ENCODE measurements around the gene NSUN7.
"Not testable (repeated sequence)": the region's sequence is repeated elsewhere in the genome, so short reads cannot be mapped to it uniquely, and the experiment has no call there.

The NSUN7 gene

DNA sequence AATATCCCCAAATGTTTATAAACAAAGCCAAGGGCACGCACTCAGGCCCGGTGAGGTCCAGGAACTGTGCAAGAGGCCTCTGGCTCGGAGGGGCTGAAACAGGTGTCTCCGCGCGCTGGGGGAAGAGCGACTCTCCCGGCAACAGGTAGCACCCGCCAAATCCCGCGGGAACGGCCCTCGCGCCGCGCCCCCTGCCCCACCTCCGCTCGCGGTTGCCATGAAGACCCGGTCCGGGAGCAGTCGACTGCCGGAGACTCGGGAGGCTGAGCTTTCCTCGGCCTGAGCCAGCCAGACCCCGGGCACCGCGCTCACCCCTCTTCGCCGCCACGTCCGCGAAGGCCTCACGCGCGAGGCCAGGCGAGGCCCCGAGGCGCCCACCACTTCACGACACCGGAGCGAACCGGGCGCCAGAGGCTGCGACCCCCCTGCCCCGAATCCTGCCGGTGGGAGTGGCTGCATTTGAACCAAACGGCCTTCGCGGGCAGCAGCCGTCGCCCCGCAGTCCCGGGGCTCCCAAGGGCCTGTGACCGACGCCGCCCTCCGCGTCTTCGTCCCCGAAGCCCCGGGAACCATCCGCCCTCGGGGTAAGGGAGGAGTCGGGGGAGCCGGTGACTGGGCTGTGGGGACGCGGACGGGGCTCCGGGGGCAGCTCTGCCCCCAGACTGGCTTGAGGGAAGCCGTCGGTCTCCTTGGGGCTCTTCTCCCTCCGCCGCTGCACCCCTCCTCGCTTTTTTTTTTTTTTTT, at the start of gene NSUN7:
Gene NSUN7, plus strand, starts transcription at position 239 of the 744 bp plus-strand sequence. CDS start 739 bp downstream, outside the sequence.
- peak; percentile 41 for DNase-seq (ENCODE audit: low spot score)

GRCh38 chr4:40702137-40702799, 47.5 kb upstream of the NSUN7 start:
- DNase-seq (ENCODE audit: low spot score): no peak

GRCh38 chr4:40702800-40703151, 47.0 kb upstream of the NSUN7 start:
- DNase-seq (ENCODE audit: low spot score): no peak

- no peak for DNase-seq (ENCODE audit: low spot score)
Observed at GRCh38 chr4:40704073-40704472, 45.7 kb upstream of the NSUN7 start.

GRCh38 chr4:40710484-40711254, 39.1 kb upstream of the NSUN7 start:
- no peak for DNase-seq (ENCODE audit: low spot score)

- DNase-seq (ENCODE audit: low spot score): not testable (repeated sequence)
Observed at GRCh38 chr4:40713001-40713400, 36.8 kb upstream of the NSUN7 start.

GRCh38 chr4:40713798-40714197, 36.0 kb upstream of the NSUN7 start:
- no peak for DNase-seq (ENCODE audit: low spot score)

DNA sequence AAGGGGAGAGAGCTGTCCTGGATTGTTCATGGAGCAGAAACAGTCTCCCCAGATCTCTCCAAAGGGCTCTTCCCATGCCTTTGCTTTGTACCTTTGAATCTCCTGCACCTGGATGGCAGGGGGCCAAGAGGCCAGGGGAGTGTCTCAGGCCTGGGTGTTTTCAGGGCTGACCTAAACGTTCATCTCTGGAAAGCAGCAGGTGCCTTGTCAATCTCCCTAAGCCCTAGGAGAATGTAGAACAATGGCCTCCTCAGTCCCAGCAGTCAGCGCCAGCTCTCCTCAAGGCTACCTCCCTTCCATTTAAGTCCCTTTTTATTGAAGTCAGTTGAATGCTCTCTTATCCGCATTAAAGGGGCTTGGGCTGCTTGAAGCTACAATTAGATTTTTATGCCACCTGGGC, 31.2 kb upstream of the NSUN7 start:
- peak; percentile 13 for DNase-seq (ENCODE audit: low spot score)

DNA sequence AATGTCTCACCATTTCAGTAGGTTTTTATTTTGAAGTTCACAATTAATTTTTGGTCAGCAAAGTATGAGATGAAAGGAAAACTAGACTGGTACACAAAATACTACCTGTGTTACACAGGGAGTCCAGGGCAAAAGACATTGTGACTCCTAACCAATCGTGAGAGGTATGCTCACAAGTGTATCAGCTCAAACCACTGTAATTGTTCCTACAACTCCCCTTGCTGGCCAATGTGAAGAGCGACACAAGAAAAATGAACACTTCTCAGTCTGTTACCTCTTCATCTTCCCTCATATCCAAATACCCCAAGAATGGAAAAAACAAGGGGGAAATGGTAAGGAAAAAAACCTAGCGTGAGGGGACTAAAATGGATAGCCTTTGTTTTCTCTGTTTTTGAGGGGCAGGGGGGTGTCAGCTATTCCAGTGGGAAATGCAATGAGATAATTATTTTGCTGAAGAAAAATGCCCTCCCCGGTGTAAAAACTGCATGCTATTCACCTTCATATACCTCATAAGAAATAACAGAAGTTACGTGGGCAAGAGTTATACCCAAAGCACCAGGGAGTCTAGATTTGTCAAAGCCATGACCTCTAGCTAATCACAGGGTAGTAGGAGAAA, 30.6 kb upstream of the NSUN7 start:
- peak; percentile 36 for DNase-seq (ENCODE audit: low spot score)

- DNase-seq (ENCODE audit: low spot score): no peak
Observed at GRCh38 chr4:40720351-40720750, 29.4 kb upstream of the NSUN7 start.

GRCh38 chr4:40720916-40721315, 28.8 kb upstream of the NSUN7 start:
- no peak for DNase-seq (ENCODE audit: low spot score)

DNA sequence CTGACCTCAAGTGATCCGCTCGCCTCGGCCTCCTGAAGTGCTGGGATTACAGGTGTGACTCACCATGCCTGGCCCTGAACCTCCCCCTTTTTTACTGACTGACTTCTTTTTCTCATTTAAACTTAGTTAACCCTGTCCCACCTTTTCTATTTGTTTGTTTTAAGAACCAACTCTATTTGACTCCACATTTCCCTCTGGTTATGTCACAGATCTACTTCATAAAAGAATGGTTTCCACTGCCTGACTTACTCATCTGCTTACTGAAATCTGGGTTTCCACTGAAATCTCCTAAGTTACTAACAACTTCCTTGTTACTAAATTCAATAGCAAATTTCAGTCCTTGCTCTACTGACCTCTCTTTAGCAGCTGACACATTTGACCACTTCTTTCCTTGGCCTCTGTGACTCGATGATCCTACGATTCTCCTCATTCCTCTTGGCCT, 28.0 kb upstream of the NSUN7 start:
- DNase-seq (ENCODE audit: low spot score): no peak

GRCh38 chr4:40722576-40723161, 27.1 kb upstream of the NSUN7 start:
- DNase-seq (ENCODE audit: low spot score): no peak

- DNase-seq (ENCODE audit: low spot score): no peak
Observed at GRCh38 chr4:40723728-40724127, 26.0 kb upstream of the NSUN7 start.

- DNase-seq (ENCODE audit: low spot score): no peak
Observed at GRCh38 chr4:40728333-40728732, 21.4 kb upstream of the NSUN7 start.

- no peak for DNase-seq (ENCODE audit: low spot score)
Observed at GRCh38 chr4:40729555-40729954, 20.2 kb upstream of the NSUN7 start.

DNA sequence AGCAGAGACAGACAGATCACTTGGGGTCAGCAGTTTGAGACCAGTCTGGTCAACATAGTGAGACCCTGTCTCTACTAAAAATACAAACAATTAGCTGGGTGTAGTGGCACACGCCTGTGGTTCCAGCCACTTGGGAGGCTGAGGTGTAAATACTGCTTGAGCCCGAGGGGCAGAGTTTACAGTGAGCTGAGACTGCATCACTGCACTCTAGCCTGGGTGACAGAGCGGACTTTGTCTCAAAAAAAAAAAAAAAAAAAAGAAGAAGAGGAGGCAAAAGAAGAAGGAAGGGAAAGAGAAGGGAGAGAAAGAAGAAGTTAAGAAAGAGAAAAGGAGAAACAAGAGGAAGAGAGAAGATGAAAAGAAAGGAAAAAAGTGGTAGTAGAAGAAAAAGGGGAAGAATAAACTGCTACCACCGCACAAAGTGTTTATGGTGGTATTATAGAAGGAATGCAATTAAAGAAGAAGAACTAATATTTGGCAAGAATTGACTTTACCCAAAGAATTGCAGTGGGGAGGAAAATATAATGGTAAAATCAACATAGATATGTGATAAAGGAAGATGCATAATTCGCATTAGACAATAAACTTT, 19.6 kb upstream of the NSUN7 start:
- no peak for DNase-seq (ENCODE audit: low spot score)

- no peak for DNase-seq (ENCODE audit: low spot score)
Observed at GRCh38 chr4:40731361-40731760, 18.4 kb upstream of the NSUN7 start.

- no peak for DNase-seq (ENCODE audit: low spot score)
Observed at GRCh38 chr4:40731792-40732245, 17.9 kb upstream of the NSUN7 start.

DNA sequence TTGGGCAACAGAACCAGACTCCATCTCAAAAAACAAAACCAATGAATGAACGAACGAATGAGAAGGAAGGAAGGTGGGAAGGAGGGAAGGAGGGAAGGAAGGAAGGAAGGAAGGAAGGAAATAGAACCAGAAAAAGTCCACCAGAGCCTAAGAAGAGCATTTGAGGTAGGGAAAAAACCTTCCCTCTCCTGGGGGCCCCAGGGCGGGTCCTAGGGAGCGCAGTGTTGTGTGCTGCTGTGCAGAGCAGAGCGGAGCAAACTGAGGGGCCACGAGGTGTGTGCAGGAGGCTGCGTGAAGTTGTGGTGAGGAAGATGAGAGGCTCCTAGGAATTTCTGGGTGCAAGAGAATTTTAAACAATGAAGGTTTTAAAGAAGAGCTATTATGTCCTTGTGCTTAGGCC, 16.0 kb upstream of the NSUN7 start:
- no peak for DNase-seq (ENCODE audit: low spot score)

DNA sequence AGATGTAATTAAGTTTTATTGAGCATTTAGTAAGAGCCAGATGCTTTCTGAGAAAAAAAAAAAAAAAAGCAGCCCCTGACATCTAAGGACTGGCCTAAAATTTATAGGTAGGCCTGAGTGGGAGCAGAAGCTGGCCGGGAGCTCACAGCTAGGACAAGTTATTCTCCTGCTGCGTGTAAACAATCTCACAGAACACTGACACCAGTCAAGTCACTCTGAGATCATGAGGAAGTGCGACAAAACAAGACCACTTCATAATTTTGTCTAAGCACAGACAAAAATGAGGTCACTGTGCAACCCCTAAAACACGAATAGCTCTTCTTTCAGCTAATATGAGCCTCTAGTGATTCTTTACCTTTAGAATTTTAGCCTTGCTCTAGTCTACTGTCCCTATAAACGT, 15.3 kb upstream of the NSUN7 start:
- DNase-seq (ENCODE audit: low spot score): no peak

DNA sequence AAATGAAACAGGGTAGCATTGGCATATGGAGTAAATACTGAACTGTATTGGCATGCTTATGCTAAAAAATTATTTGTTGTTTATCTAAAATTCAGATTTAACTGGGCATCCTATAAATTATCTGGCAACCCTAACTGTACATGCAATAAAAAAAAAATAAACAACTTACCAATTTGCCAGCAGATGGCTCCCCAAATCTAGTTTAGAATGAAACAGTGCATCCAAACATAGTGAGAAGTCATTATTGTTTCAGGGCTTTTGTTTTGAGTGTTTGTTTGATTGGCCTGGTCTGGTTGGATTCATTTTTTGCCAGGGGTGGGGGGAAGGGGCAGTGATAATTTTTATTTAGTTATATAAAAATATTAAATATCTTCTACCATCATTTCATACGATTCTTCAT, 12.8 kb upstream of the NSUN7 start:
- peak; percentile 24 for DNase-seq (ENCODE audit: low spot score)
